CD4-positive, alpha-beta T cell treated with Interleukin-6 at 100 ng/mL for 8 hours (primary cell): ENCODE results near the gene MRPL47.

Experiments used
- DNase-seq: peaks from one replicate; pipeline ENCODE4 v3.0.0-alpha.2; 2020; ENCODE audit warnings: mixed read lengths, low spot score

Gene MRPL47

DNA sequence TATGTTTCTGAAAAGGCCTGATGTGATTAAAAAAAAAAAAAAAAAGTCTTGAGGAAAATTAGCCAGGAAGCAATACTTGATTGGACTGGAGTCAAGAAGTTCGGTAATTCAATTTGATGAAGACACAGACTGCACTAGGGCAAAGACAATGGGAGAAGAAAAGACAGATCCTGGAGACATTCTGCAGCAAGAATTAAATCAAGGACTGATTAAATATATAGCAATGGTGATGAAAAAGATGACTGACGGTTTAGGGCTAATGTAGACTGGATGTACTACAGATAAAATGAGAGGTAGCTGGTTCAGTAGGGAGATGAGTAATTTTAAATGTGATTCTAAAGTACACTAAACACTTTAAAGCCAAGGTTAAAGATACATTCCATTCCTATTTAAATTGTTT, 13.8 kb downstream of the MRPL47 start:
- no peak for DNase-seq

DNA sequence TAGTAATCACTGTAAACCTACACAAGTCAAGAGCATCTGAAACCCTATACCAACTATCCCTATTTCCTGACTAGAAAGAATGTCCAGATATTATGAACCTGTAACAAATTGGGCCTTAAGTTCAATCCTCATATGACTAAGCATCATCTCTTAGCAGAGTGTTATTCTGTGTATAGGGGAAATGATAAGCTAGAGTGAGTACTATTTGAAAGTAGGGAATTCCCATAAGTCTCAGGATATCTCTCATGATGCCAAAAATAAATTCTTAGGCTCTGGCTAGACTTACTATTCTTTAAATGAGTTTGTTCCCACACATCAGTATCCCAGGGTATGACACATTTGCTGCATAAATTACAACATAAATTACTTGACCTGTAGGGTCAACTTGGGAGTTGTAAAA, 15.3 kb downstream of the MRPL47 start:
- DNase-seq, result no peak

DNA sequence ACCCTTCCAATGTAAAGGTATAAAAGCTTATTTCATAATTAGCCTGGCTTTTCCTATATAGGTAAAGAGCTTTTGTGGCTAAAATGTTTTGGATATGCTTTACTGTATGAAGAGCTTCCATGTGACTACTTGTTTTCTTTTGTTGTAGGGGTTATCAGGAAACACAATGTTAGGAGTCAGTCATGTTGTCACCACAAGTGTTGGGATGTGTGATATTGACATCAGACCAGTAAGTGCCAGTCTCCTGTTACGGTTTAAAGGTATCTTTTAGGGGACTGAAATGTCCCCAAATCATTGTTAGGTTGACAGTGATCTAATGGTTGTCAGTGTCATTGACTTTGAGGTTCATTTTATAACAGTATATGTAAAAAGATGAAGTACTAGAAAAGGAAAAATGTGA, 23.4 kb downstream of the MRPL47 start:
- DNase-seq, result no peak

DNA sequence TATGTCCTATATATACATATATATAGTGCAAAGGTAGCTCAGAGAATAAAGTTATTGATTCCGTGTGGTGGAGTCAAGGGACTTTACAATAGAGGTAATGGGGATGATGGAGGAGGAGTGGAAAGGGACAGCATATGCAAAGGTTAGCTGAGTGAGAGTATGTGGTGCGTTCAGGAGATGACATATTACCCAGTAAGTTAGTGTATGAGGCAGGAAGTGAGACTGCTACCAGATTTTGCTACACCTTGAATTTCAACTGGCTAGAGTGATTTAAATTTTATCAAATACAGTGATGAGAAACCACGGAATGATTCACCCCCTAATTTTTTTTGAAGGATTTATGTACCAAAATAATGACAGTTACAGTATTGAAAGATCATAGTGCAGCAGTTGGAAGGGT, 38.9 kb downstream of the MRPL47 start:
- DNase-seq, result no peak

DNA sequence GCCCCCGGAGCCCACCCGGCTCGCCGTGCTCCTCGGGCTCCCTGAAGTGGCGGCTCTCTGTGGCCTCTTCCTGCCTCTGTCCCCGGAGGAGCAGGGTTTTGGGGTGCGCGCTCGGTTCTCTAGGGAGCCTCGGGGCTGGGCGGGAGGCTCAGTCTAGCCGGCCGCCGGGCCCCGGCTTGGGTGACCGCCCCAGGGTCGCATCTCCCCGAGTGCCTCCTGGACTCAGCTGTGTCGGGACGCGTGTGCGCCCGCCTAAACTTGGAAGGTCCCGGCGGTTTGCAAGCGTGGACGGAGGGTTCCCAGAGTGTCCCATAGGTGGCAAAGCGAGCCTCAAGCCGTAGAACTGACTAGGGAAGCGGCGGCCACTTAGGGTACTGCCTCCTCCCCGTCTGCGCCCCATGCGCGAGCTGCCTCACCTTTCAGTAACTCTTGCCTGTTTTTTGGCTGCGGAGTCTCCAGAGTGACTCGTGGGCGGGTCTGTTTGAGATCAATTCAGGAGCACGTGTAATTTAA, 41.1 kb downstream of the MRPL47 start:
- peak; percentile 45 for DNase-seq

DNA sequence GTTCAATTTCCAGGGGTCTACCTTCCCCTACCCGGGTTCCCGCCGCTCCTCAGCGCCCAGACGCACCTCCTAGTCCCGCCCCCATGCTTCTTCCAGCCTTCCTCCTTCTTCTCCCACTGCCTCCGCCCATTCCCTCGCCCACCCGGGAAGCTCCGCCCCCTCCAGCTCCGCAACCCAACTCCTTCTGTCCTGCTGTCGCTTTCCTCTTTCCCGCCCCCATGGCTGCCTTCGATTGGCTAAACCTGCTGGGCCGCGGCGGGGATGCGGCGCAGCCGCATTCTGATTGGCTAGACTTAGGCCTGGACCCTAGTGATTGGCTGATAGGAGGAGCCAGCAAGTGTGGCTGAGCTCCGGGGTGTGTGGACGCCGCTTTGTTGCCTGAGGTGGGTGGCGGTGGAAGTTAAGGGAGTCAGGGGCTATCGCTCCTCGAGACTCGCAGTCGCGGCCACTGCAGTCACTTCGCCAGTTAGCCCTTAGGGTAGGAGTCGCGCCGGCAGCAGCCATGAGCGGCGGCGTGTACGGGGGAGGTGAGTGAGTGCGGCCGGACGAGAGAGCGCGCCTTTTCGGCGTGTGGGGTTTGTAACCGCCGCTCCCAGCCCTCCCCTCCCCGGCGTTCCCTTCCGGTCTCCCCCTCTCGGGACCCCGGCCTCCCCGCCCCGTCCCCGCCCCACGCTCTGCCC, 41.7 kb downstream of the MRPL47 start, which contains the start of gene ACTL6A:
TSS of gene ACTL6A (plus strand) at position 336 of the 680 bp plus-strand sequence. CDS start at position 503, 167 bp downstream.
- DNase-seq, result peak; percentile 99

DNA sequence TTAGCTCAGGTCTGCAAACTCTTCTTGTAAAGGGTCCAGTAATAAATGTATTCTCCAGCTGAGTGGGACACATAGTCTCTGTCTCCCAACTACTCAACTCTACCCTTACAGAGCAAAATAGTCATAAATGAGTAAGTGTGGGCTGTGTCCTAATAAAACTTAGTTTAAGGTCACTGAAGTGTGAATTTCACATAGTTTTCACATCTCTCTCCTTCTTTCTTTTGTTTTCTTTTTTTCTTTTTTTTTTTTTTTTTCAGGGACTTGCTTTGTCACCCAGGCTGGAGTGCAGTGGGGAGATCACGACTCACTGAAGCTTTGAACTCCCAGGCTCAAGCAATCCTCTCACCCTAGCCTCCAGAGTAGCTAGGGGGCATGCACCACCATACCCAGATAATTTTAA, 43.6 kb downstream of the MRPL47 start:
- no peak for DNase-seq

DNA sequence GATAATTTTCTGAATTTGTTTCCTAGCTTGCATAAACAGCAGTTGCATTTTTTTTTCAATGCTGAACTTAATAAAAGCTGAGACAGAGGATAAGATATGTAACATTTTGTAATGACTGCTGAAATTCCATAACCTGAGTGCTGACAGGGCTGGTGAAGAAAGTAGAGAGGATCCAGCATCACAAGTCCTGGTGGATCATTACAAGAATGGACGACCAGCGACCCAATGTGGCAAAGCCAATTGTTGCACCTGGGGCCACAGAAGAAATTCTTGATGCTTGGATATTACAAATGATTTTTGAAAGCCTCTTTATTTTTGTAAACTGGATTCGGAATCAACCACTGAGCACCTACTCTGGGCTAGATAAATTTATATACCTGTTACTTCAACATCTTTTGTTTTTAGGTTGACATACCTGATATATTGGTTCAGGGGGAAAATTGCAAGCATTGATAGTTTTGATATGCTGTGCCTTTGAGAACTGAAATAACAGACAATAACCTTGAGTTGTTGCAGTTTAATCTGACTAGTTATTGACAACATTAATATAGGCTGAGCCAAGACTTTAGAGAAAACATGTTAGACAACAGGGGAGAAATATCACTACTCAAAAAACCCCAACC, 45.6 kb downstream of the MRPL47 start:
- DNase-seq, result peak; percentile 26

DNA sequence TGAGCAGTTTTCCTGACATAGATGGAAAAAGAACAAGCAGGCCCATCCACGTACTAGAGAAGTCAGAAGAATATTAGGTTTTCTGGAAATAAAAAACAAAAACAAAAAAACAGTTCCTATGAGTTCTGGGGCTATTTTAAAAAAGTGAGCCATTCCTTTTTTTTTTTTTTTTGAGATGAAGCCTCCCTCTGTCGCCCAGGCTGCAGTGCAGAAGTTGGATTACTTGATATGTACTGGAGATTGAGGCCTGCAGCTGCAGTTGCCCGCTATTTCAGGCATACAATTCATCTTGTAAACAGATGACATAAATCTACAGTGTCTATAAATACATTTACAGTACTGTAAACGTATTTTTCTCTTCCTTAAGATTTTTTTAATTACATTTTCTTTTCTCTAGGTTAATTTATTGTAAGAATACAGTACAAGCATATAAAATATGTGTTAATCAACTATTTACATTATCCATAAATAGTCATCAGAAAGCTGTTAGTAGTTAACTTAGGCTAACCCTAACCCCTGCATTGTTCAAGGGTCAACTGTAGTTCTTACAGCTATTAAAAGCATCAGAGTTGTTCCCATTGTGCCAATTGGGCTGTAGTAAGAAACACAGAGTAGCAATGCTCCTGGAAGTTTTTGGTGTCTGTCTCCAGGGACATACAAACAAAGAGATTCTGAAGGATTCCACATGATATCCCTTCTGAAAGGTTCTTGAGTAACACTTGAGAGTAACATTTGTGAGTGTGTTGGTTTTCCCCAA, 52.9 kb downstream of the MRPL47 start:
- no peak for DNase-seq

DNA sequence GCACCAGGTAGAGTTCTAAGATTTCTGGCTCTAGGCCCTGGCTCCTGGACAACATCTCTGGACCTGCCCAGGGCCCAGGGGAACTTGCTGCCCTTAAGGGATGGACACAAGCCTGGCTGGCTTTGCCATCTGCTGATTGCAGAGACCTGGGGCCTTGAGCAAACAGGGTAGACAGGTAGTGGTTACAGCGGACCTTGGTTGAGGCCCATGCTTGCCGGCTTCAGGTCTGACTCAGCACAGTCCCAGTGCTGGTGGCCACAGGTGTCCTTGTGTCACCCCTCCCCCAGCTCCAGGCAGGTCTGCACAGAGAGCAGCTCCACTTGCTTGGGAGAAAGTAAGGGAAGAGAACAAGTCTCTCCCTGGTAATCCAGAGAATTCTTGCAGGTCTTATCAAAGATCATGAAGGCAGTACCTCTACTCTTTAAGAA, 57.6 kb downstream of the MRPL47 start:
- no peak for DNase-seq

DNA sequence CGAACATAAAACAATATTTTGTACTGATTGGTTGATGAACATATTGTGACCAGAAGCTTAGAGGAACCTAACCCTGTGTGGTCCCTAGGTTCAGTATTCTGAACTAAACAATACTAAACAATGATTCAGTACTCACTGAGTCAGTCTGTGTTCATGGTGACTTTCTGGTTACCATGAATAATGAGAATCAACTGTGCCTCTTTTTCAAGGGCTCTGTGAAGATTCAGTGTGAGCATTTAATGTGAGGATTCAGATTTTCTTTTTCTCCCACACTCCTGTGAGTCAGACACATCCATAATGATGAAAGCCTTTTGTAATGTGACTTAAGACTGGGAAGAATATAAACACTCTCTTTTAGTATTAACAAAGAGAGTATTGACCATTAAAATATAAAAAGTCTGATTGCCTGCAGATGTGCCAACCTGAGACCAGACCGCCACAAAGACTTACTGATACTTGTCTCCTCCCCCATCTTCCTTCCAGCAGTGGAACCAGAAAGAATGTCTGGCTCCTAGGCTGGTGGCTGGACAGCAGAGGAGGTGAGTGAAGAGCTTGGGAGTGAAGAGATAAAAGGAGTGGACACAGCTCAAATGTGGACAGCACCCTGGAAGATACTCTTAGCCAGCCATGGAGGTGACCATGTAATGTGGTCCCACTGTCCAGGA, 59.3 kb downstream of the MRPL47 start:
- DNase-seq, result no peak

DNA sequence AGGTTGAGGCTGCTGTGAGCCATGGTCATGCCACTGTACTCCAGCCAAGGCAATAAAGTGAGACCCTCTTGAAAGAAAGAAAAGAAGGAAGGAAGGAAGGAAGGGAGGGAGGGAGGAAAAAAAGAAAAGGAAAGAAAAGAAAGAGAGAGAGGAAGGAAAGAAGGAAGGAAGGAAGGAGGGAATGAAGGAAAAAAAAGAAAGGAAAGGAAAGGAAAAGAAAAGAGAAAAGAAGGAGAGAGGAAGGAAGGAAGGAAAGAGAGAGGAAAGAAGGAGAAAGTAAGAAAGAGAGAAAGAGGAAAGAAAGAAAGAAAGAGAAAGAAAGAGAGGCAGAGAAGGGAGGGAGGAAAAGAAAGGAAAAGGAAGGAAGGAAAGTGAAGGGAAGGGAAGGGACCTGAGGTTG, 62.1 kb downstream of the MRPL47 start:
- no peak for DNase-seq

DNA sequence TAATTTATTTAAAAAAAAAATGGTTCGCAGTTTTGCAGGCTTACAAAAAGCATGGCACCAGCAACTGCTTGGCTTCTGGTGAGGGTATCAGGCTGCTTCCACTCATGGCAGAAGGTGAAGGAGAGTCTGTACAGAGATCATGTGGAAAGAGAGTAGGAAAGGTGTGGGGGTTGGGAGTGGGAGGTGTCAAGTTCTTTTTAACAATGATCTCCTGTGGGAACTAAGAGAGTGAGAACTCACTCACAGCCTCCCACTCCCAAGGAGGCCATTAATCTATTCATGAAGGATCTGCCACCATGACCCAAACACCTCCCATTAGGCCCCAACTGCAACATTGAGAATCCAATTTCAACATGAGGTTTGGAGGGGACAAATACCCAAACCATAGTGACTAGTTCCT, 62.8 kb downstream of the MRPL47 start:
- DNase-seq, result no peak

DNA sequence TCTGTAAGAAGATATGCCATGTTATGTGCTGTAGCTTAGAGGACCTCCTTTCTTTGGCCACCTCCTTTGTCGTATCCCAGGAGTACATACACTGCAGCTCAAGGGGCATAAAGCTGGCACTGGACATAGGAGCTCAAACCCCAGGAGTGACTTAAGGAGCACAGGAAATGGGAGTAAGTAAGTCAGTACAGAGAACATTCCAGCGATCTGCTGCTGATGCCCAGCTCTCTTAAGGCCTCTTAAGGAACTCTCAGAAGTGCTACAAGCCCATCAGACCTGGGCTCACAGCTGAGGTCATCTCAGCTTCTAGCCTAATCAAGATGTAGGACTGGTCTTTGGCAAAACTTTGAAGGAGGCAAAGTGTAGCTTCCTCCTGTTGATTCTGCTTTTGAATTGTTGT, 63.3 kb downstream of the MRPL47 start:
- DNase-seq, result no peak
